Memory B cell (primary cell): ENCODE results near the gene OXLD1.

Experiments
- ATAC-seq: fragments of 150-1000 bp; cut with Tn5 transposase; 2 replicates; pipeline ENCODE4 v1.10.0; 2021; ENCODE audit warnings: low read depth, mild to moderate bottlenecking, moderate library complexity
- DNase-seq, 2 donors: peaks; one replicate each; pipeline ENCODE4 v3.0.0; 2022; ENCODE audit warnings: low spot score in 2 of 2
- H3K27ac Mint-ChIP-seq: one replicate; pipeline ENCODE4 v1.8.0; 2022; ENCODE audit warnings: mild to moderate bottlenecking, moderate library complexity, mixed read lengths
- H3K27me3 Mint-ChIP-seq: one replicate; pipeline ENCODE4 v1.8.0; 2022; ENCODE audit warnings: mixed read lengths
- H3K36me3 Mint-ChIP-seq: one replicate; pipeline ENCODE4 v1.8.0; 2022; ENCODE audit warnings: mild to moderate bottlenecking, mixed read lengths
- H3K4me1 Mint-ChIP-seq: one replicate; pipeline ENCODE4 v1.8.0; 2022; ENCODE audit warnings: mixed read lengths
- H3K4me3 Mint-ChIP-seq: one replicate; pipeline ENCODE4 v1.8.0; 2022; ENCODE audit warnings: mild to moderate bottlenecking, moderate library complexity, mixed read lengths
- H3K9me3 Mint-ChIP-seq: one replicate; pipeline ENCODE4 v1.8.0; 2022; ENCODE audit warnings: mixed read lengths

The OXLD1 gene

GRCh38 chr17:81706757-81707624 lies 40.6 kb upstream of the OXLD1 start:
- Mint-ChIP-seq H3K9me3 (no peaks in the 10 kb centered on the region), H3K4me1 (peaks cover 10% of the 10 kb centered on the region), H3K27me3 (no peaks in the 10 kb centered on the region), H3K36me3 (peaks cover 11% of the 10 kb centered on the region), H3K27ac (no peak overlapping the region), H3K4me3 (no peak overlapping the region)
- DNase-seq (no peak), ATAC-seq (no peak)

DNA sequence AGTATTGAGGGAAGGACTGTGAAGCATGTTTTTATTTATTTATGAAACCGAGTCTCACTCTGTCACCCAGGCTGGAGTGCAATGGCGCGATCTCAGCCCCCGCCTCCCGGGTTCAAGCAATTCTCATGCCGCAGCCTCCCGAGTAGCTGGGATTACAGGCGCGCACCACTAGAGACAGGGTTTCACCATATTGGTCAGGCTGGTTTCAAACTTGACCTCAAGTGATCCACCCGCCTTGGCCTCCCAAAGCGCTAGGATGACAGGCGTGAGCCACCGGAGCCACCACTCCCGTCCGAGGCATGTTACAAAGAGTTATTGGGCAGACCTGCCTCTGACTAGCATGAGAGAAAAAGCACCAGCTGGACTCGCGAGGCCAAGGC lies 39.8 kb upstream of the OXLD1 start:
- Mint-ChIP-seq H3K36me3 (peaks cover 12% of the 10 kb centered on the region), H3K9me3 (no peaks in the 10 kb centered on the region), H3K4me1 (peaks cover 13% of the 10 kb centered on the region), H3K27ac (no peak overlapping the region), H3K27me3 (no peaks in the 10 kb centered on the region), H3K4me3 (no peak overlapping the region)
- DNase-seq (no peak), ATAC-seq (no peak)

- Mint-ChIP-seq H3K27ac (no peak overlapping the region), H3K4me3 (no peak overlapping the region), H3K27me3 (no peaks in the 10 kb centered on the region), H3K4me1 (peaks cover 12% of the 10 kb centered on the region), H3K9me3 (no peaks in the 10 kb centered on the region), H3K36me3 (peaks cover 15% of the 10 kb centered on the region)
- no peak for DNase-seq
- ATAC-seq = no peak
Observed at GRCh38 chr17:81705518-81706231, 39.3 kb upstream of the OXLD1 start.

DNA sequence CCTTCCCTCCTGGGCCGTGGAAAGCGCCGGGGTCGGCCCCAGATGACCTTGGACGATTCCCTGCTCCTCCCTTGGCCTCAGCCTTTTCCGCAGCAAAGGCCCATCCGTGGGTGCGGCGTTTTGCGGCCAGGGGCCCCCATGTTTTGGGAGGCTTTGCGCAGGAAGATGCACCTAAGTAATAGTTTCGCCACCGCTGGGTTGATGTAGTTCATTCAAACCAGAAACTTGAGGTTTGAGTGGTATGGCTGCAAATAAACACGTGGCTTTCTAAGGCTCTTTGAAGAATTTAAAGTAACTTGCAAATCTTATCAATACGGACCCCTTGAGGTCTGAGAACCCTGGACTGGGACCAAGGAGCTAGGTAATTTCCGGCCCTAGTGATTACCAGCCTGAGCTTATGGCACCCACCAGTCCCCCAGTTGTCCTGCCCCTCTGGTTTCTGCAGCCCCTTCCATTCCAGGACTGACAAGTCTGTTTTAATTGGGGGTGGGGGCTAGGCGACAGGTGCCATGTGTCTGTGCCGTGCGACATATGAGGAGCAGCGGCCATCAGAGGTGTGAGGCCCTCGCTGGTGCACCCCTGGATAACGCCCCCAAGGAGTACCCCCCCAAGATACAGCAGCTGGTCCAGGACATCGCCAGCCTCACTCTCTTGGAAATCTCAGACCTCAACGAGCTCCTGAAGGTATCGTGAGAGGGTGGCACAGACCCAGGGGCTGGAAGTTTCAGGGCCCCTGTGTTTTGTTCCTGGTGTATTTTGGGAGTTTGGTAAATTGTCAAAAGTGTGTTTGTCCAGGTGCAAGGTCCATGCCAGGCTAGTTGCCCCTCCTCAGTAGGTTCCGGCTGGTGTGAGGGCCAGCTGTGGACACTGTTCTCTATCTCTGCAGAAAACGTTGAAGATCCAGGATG lies 37.6 kb upstream of the OXLD1 start:
- peaks cover 10% of the 10 kb centered on the region for H3K4me1 Mint-ChIP-seq
- H3K36me3 Mint-ChIP-seq = peaks cover 15% of the 10 kb centered on the region
- DNase-seq = no peak

GRCh38 chr17:81702934-81703746 lies 36.7 kb upstream of the OXLD1 start, which contains the start of gene MRPL12:
MRPL12 (plus strand) TSS chr17:81703367; CDS start chr17:81703502, 135 bp downstream.
- H3K27ac Mint-ChIP-seq = peak within 1 kb of the TSS; percentile 97
- H3K4me1 Mint-ChIP-seq = peaks cover 10% of the 10 kb centered on the region
- DNase-seq = peak; percentile 80 to 86
- H3K9me3 Mint-ChIP-seq = no peaks in the 10 kb centered on the region
- H3K4me3 Mint-ChIP-seq = peak within 1 kb of the TSS; percentile 94
- peak; percentile 95 for ATAC-seq
- peaks cover 19% of the 10 kb centered on the region for H3K36me3 Mint-ChIP-seq
- H3K27me3 Mint-ChIP-seq = no peaks in the 10 kb centered on the region

More for the DNA sequence above, 37.6 kb upstream of the OXLD1 start:
- Mint-ChIP-seq H3K9me3 (no peaks in the 10 kb centered on the region), H3K27ac (peak overlapping the region; percentile 97), H3K27me3 (no peaks in the 10 kb centered on the region), H3K4me3 (peak overlapping the region; percentile 69)
- no peak for ATAC-seq

GRCh38 chr17:81701288-81702071 lies 35.1 kb upstream of the OXLD1 start:
- peaks cover 23% of the 10 kb centered on the region for H3K36me3 Mint-ChIP-seq
- peaks cover 10% of the 10 kb centered on the region for H3K4me1 Mint-ChIP-seq
- ATAC-seq = no peak
- H3K9me3 Mint-ChIP-seq = no peaks in the 10 kb centered on the region
- no peaks in the 10 kb centered on the region for H3K27me3 Mint-ChIP-seq
- H3K27ac Mint-ChIP-seq = no peak overlapping the region
- DNase-seq = no peak
- peak overlapping the region; percentile 94 for H3K4me3 Mint-ChIP-seq

DNA sequence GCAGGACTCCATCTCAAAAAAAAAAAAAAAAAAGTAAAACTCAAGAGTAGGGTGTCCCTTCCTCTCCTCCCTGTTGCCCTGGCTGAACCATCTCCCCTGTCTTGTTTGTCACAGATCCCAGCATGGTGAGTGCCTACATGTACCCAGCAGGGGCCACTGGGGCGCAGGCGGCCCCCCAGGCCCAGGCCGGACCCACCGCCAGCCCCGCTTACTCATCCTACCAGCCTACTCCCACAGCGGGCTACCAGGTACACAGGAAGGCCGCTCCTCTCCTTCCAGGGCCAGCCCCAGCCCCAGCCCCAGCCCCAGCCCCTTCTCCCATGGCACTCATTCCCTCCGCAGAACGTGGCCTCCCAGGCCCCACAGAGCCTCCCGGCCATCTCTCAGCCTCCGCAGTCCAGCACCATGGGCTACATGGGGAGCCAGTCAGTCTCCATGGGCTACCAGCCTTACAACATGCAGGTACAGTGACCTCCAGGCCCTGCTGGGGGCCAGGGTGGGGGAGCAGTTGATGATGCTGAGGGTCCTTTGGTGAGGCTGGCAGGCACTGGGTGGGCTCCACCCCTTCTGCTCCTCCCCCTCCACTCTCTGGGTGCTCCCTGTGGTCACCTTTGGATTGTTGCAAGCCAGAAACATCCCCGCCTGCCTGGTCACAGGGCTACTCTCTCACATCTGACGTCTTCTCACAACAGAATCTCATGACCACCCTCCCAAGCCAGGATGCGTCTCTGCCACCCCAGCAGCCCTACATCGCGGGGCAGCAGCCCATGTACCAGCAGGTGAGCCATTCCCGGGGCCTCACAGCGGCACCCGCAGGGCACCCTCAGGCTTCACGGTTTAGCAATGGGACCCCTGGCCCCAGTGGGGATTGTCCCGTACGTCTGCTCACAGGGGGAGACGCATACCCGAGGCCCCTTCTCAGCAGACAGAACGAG lies 34.2 kb upstream of the OXLD1 start:
- ATAC-seq (no peak), DNase-seq (no peak)
- Mint-ChIP-seq H3K4me3 (no peak overlapping the region), H3K27me3 (no peaks in the 10 kb centered on the region), H3K9me3 (no peaks in the 10 kb centered on the region), H3K4me1 (peaks cover 8% of the 10 kb centered on the region), H3K27ac (no peak overlapping the region), H3K36me3 (peaks cover 19% of the 10 kb centered on the region)

DNA sequence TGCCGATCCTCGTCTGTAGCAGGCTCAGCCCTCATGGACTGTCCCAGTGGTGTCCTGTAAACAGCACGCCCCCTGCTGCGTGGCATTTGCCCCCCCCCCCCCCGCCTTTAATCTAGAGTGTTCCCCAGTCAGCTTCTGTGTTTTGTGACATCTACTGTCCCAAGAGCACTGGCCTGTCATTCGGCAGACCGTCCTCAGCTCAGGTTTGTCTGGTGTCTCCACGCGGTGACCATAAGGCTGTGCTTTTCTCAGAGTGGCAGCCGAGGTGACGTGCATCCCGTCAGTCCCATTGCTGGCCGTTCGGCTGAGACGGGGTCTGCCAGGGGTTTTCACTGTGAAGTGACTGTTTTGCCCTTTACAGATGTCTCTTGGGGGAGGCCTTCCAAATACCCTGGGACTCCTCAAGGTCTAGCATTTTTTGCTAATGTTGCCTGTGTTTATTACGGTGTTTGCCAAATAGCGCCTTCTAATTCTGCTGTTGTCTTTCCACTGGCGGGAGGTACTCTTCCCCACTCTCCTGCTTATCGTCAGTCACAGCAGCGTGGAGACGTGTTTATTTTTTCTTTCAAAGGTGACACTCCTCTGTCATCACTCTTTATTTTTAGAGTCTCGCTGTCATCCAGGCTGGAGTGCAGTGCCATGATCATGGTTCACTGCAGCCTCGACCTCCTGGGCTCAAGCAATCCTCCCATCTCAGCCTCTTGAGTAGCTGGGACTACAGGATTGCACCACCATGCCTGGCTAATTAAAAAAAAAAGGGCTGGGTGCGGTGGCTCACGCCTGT lies 31.0 kb upstream of the OXLD1 start:
- no peak for DNase-seq
- ATAC-seq = no peak
- no peaks in the 10 kb centered on the region for H3K9me3 Mint-ChIP-seq
- no peak overlapping the region for H3K4me3 Mint-ChIP-seq
- no peak overlapping the region for H3K27ac Mint-ChIP-seq
- H3K36me3 Mint-ChIP-seq = peaks cover 18% of the 10 kb centered on the region
- no peaks in the 10 kb centered on the region for H3K27me3 Mint-ChIP-seq
- peaks cover 6% of the 10 kb centered on the region for H3K4me1 Mint-ChIP-seq

GRCh38 chr17:81696218-81696941 lies 30.0 kb upstream of the OXLD1 start:
- Mint-ChIP-seq H3K27ac (no peak overlapping the region), H3K4me1 (peaks cover 3% of the 10 kb centered on the region), H3K27me3 (no peaks in the 10 kb centered on the region), H3K4me3 (no peak overlapping the region), H3K9me3 (no peaks in the 10 kb centered on the region), H3K36me3 (peaks cover 17% of the 10 kb centered on the region)
- no peak for ATAC-seq
- no peak for DNase-seq

DNA sequence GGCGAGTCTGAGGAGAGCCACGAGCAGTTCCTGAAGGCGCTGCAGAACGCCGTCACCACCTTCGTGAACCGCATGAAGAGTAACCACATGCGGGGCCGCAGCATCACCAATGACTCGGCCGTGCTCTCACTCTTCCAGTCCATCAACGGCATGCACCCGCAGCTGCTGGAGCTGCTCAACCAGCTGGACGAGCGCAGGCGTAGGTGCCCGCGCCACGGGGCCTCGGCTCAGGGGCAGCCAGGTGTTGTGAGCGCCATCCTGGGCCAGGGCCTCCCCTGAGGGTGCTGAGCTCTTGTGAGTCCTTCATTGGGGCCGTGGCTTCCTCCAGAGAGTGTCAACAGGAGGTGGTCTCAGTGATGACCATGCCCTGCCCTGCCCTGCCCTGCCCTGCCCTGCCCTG lies 29.4 kb upstream of the OXLD1 start:
- Mint-ChIP-seq H3K9me3 (no peaks in the 10 kb centered on the region), H3K36me3 (peaks cover 15% of the 10 kb centered on the region), H3K4me1 (peaks cover under 1% of the 10 kb centered on the region), H3K4me3 (no peak overlapping the region), H3K27ac (no peak overlapping the region), H3K27me3 (no peaks in the 10 kb centered on the region)
- no peak for DNase-seq
- no peak for ATAC-seq

GRCh38 chr17:81695211-81695610 lies 28.8 kb upstream of the OXLD1 start:
- no peak for DNase-seq
- ATAC-seq = no peak
- Mint-ChIP-seq H3K4me1 (no peaks in the 10 kb centered on the region), H3K36me3 (peaks cover 16% of the 10 kb centered on the region), H3K27me3 (no peaks in the 10 kb centered on the region), H3K9me3 (no peaks in the 10 kb centered on the region), H3K27ac (no peak overlapping the region), H3K4me3 (no peak overlapping the region)
